Activated CD8-positive, alpha-beta memory T cell treated with anti-CD3 and anti-CD28 coated beads, Interleukin-2, amount 10 ng/mL, durations not matched to agents 7 days and 5 days (primary cell): ENCODE measurements around the gene RTCA. TPM values are rescaled to one million over a fixed set of nuclear protein-coding genes. Genes with fewer than 3 reads are reported as not detected.
"Not testable (repeated sequence)": the region's sequence is repeated elsewhere in the genome, so short reads cannot be mapped to it uniquely, and the experiment has no call there.

ENCODE experiments used
- ATAC-seq: fragments of 150-1000 bp; cut with Tn5 transposase; one replicate; pipeline ENCODE4 v1.10.0; 2021; ENCODE audit warnings: moderate library complexity
- CTCF ChIA-PET: fragments of 350-600 bp; sonication (Branson Sonifier 250); formaldehyde crosslinking; loops from one replicate; lab custom pipeline; 2021; ENCODE audit warnings: antibody characterized with exemption; lab: Charles Lee
- DNase-seq: peaks from one replicate; pipeline ENCODE4 v3.0.0-alpha.2; 2020
- H3K27ac Mint-ChIP-seq: one replicate; pipeline ENCODE4 v1.8.0; 2021; ENCODE audit warnings: mild to moderate bottlenecking, mixed read lengths
- H3K27me3 Mint-ChIP-seq: one replicate; pipeline ENCODE4 v1.8.0; 2021; ENCODE audit warnings: mixed read lengths
- H3K36me3 Mint-ChIP-seq: one replicate; pipeline ENCODE4 v1.8.0; 2021; ENCODE audit warnings: mild to moderate bottlenecking, mixed read lengths
- H3K4me1 Mint-ChIP-seq: one replicate; pipeline ENCODE4 v1.8.0; 2021; ENCODE audit warnings: mixed read lengths
- H3K4me3 Mint-ChIP-seq: one replicate; pipeline ENCODE4 v1.8.0; 2021; ENCODE audit warnings: mild to moderate bottlenecking, moderate library complexity, mixed read lengths
- H3K9me3 Mint-ChIP-seq: one replicate; pipeline ENCODE4 v1.8.0; 2022; ENCODE audit warnings: low read depth, mixed read lengths
- total RNA-seq, 2 experiments: library from RNA; stranded (reverse); gene quantifications; one replicate each; pipeline ENCODE4 v1.2.3, GENCODE V29; 2021

The RTCA gene
- total RNA-seq: 10 to 100 TPM; 67.4 to 67.9 TPM

GRCh38 chr1:100265931-100266740 lies at the start of gene RTCA:
Gene RTCA (plus strand): TSS chr1:100266216. CDS start chr1:100266376, 160 bp downstream.
- peaks cover 50% of the 10 kb centered on the region for H3K36me3 Mint-ChIP-seq
- no peaks in the 10 kb centered on the region for H3K27me3 Mint-ChIP-seq
- ATAC-seq: peak; percentile 93
- peak; percentile 97 for DNase-seq
- peaks cover 37% of the 10 kb centered on the region for H3K4me1 Mint-ChIP-seq
- H3K9me3 Mint-ChIP-seq: no peaks in the 10 kb centered on the region
- peak within 1 kb of the TSS; percentile 96 for H3K27ac Mint-ChIP-seq
- peak within 1 kb of the TSS; percentile 94 for H3K4me3 Mint-ChIP-seq
- CTCF ChIA-PET: interaction anchor here (0.8 to 3.3 kb wide), 13 partner anchors 16 to 602 kb away, joined by 3 to 21 read pairs (median 3); partner anchors contain the start of genes CDC14A, DBT, FRRS1 and SASS6

DNA sequence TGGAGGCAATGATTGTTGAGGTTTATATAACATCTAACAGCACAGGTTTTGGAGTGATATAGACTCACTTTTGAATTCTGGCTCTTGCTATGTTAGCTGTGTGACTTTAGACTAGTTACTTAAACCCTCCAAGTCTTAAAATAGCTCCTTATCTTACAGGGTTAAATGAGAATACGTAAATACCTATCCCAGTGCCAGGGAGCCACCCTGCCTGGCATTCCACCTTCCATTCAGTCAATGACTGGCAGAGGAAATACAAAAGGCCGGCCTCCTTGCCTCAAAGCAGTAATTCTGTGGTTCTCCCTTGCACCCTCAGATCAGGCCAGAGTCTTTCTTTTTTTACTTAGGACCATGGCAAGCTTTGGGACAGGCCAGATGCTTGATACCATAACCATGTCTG lies 48.2 kb upstream of the RTCA start:
- no peak for ATAC-seq
- CTCF ChIA-PET: interaction anchor here (1.2 kb wide), 1 partner anchor 87 kb away, joined by 3 read pairs; no protein-coding TSS in a partner anchor
- no peak for DNase-seq
- H3K4me3 Mint-ChIP-seq: no peak overlapping the region
- H3K9me3 Mint-ChIP-seq: no peaks in the 10 kb centered on the region
- H3K4me1 Mint-ChIP-seq: peaks cover 7% of the 10 kb centered on the region
- no peak overlapping the region for H3K27ac Mint-ChIP-seq
- no peaks in the 10 kb centered on the region for H3K27me3 Mint-ChIP-seq
- peaks cover 38% of the 10 kb centered on the region for H3K36me3 Mint-ChIP-seq

DNA sequence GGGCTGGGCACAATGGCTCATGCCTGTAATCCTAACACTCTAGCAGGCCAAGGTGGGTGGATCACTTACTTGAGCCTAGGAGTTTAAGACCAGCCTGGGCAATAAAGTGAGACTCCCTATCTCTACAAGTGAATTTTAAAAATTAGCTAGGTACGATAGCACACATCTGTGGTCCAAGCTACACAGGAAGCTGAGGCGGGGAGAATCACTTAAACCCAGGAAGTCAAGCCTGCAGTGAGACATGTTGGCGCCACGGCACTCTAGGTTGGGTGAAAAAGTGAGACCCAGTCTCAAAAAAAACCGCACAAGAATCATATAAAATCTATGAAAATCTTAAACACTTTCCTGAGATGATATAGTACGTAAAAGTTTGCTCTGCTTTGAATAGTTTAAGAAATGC lies 46.6 kb upstream of the RTCA start:
- Mint-ChIP-seq H3K4me1 (peaks cover 11% of the 10 kb centered on the region), H3K9me3 (no peaks in the 10 kb centered on the region), H3K36me3 (peaks cover 38% of the 10 kb centered on the region), H3K4me3 (no peak overlapping the region), H3K27ac (no peak overlapping the region), H3K27me3 (no peaks in the 10 kb centered on the region)
- CTCF ChIA-PET: interaction anchor here (1.0 kb wide), 1 partner anchor 47 kb away, joined by 3 read pairs; no protein-coding TSS in a partner anchor
- ATAC-seq (no peak), DNase-seq (no peak)

DNA sequence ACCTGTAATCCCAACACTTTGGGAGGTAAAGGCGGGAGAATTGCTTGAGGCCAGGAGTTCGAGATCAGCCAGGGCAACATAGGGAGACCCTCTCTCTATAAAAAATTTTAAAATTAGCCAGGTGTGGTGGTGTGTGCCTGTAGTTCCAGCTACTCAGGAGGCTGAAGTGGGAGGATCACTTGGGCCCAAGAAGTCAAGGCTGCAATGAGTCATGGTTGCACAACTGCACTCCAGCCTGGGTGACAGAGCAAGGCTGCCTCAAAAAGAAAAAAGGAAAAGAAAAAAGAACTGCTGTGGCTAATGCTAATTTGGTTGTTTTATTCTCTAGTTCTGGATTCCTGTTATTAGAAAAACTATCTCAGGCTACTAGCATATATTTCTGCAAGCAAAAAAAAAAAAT lies 46.1 kb upstream of the RTCA start:
- no peak for ATAC-seq
- peaks cover 37% of the 10 kb centered on the region for H3K36me3 Mint-ChIP-seq
- H3K27me3 Mint-ChIP-seq: no peaks in the 10 kb centered on the region
- CTCF ChIA-PET: no interaction called here
- H3K27ac Mint-ChIP-seq: no peak overlapping the region
- DNase-seq: no peak
- peaks cover 11% of the 10 kb centered on the region for H3K4me1 Mint-ChIP-seq
- no peaks in the 10 kb centered on the region for H3K9me3 Mint-ChIP-seq
- no peak overlapping the region for H3K4me3 Mint-ChIP-seq

DNA sequence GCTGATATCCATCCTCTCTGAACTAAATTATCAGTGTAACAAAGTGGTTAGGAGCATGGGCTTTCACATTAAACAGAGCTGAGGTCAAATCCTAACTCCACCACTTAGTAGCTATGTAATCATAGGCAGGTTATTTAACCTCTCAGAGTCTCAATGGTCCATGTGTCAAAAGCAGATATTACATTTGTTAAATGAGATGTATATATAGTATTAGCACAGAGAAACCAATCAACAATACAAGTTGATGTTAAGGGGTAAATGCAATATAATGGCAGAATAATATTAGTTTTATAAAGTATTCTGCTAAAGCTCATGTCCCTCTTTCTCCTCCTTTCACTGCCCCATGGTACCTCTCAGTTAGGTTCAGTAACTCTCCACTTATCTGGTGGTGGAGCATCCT lies 43.6 kb upstream of the RTCA start:
- ATAC-seq: no peak
- Mint-ChIP-seq H3K27ac (no peak overlapping the region), H3K4me3 (no peak overlapping the region), H3K9me3 (no peaks in the 10 kb centered on the region), H3K4me1 (peaks cover 11% of the 10 kb centered on the region), H3K27me3 (no peaks in the 10 kb centered on the region), H3K36me3 (peaks cover 33% of the 10 kb centered on the region)
- CTCF ChIA-PET: interaction anchor here (1.6 kb wide), 1 partner anchor 28 kb away, joined by 3 read pairs; the partner anchor contains the start of gene DBT
- DNase-seq: no peak

DNA sequence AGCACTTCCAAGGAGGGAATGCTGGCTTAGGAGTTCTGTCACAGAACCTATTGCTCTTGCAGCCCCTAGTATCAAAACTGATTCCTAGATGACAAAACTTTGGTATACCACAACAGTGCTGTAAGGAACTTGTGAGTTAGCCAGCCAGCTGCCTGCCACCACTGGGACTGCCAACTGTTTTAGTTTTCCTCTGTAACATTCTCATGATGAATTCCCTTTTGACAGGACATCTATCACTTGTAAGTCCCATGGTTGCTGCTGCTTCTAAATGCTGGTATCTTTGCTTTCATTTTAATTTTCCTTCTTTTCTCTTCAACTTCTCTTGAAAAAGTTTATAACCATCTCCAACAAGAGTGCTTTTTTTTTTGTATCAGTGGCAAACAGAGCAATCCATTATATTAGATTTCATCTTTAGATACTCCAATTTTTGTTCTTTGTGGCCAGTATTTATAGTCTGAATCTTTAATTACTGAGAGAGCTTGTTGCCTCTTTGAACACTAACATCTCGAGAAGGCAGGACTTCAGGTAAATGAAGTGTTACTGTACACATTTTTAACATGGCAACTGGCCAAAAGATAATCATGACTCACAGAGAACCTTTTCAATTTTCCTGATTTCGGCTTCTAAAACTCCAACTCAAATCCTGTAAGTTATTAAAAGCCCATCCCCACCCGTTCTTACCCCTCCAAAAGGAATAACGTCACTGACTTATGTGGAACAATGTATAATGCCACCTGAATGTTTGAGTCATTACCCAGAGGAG lies 36.2 kb upstream of the RTCA start:
- ATAC-seq: no peak
- Mint-ChIP-seq H3K4me1 (peaks cover 9% of the 10 kb centered on the region), H3K36me3 (peaks cover 37% of the 10 kb centered on the region), H3K27ac (no peak overlapping the region), H3K9me3 (no peaks in the 10 kb centered on the region), H3K4me3 (no peak overlapping the region), H3K27me3 (no peaks in the 10 kb centered on the region)
- no peak for DNase-seq
- CTCF ChIA-PET: no interaction called here

- no peaks in the 10 kb centered on the region for H3K27me3 Mint-ChIP-seq
- peak; percentile 67 for ATAC-seq
- H3K4me3 Mint-ChIP-seq: no peak overlapping the region
- no peak overlapping the region for H3K27ac Mint-ChIP-seq
- no peak for DNase-seq
- H3K9me3 Mint-ChIP-seq: no peaks in the 10 kb centered on the region
- CTCF ChIA-PET: no interaction called here
- H3K4me1 Mint-ChIP-seq: peaks cover 9% of the 10 kb centered on the region
- H3K36me3 Mint-ChIP-seq: peaks cover 37% of the 10 kb centered on the region
Measured at GRCh38 chr1:100230765-100231164, 35.3 kb upstream of the RTCA start.

- no peaks in the 10 kb centered on the region for H3K27me3 Mint-ChIP-seq
- peaks cover 39% of the 10 kb centered on the region for H3K36me3 Mint-ChIP-seq
- ATAC-seq (no peak), DNase-seq (no peak)
- no peaks in the 10 kb centered on the region for H3K9me3 Mint-ChIP-seq
- H3K4me1 Mint-ChIP-seq: peaks cover 9% of the 10 kb centered on the region
- no peak overlapping the region for H3K27ac Mint-ChIP-seq
- CTCF ChIA-PET: no interaction called here
- H3K4me3 Mint-ChIP-seq: no peak overlapping the region
Measured at GRCh38 chr1:100231721-100232120, 34.3 kb upstream of the RTCA start.

DNA sequence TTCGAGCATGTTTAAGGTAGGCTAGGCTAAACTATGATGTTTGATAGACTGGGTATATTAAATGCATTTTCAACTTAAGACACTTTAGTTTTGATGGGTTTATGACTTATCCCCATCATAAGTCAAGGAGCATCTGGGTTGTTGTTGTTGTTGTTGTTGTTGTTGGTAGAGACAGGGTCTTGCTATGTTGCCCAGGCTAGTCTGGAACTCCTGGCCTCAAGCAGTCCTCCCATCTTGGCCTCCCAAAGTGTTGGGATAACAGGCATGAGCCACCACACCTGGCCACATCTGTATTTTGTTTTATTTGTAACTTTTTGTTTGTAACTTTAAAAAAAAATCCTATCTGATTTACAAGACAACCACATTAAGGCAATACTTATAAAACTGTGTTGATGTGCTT lies 33.9 kb upstream of the RTCA start:
- ATAC-seq (no peak), DNase-seq (no peak)
- no peaks in the 10 kb centered on the region for H3K27me3 Mint-ChIP-seq
- H3K36me3 Mint-ChIP-seq: peaks cover 43% of the 10 kb centered on the region
- H3K4me3 Mint-ChIP-seq: no peak overlapping the region
- no peaks in the 10 kb centered on the region for H3K9me3 Mint-ChIP-seq
- no peak overlapping the region for H3K27ac Mint-ChIP-seq
- H3K4me1 Mint-ChIP-seq: peaks cover 9% of the 10 kb centered on the region
- CTCF ChIA-PET: no interaction called here

DNA sequence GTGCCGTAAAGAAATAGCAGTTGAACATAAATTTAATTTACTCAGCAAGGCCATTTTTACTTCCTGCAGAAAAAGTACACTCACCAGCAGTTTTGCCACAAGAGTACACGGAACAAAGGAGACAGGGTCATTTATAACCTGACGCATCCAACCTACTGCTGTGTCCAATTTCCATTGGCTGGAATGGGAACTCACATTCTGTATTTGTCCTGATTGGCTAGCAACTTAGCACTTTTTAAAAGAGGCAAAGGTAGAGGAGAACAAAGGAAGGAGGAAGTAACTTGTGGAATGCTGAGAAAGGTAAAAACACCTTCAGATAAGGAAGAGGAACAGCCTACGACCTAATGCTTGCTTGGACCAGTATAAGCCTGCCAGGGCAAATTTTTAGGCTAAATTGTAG lies 32.5 kb upstream of the RTCA start:
- H3K4me3 Mint-ChIP-seq, CTCF ChIA-PET, H3K27me3 Mint-ChIP-seq, ATAC-seq, H3K9me3 Mint-ChIP-seq, H3K4me1 Mint-ChIP-seq, H3K27ac Mint-ChIP-seq, DNase-seq: not testable (repeated sequence)
- H3K36me3 Mint-ChIP-seq: peaks cover 42% of the 10 kb centered on the region

DNA sequence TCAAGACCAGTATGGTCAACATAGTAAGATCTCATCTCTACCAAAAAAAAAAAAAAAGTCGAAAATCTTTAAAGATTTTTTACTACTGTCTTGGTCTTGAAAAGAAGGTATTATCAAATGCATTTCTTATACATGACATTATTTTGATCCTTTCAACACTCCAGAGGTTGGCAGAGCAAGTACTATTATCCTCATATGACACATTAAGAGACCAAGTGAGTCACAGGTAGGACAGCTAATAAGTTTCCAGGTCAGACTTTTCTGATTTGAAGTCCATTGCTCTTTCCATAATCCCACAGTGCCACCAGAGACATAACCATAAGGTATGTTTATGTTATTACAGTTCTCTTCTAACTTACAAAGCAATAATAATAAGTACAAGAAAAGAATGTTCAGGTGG lies 31.6 kb upstream of the RTCA start:
- DNase-seq: no peak
- no peak overlapping the region for H3K4me3 Mint-ChIP-seq
- no peaks in the 10 kb centered on the region for H3K9me3 Mint-ChIP-seq
- no peak overlapping the region for H3K27ac Mint-ChIP-seq
- no peaks in the 10 kb centered on the region for H3K27me3 Mint-ChIP-seq
- H3K36me3 Mint-ChIP-seq: peaks cover 49% of the 10 kb centered on the region
- CTCF ChIA-PET: no interaction called here
- H3K4me1 Mint-ChIP-seq: peaks cover 9% of the 10 kb centered on the region
- no peak for ATAC-seq

GRCh38 chr1:100237091-100237490 lies 28.9 kb upstream of the RTCA start:
- ATAC-seq (no peak), DNase-seq (no peak)
- Mint-ChIP-seq H3K27ac (no peak overlapping the region), H3K4me3 (no peak overlapping the region), H3K36me3 (peaks cover 43% of the 10 kb centered on the region), H3K9me3 (no peaks in the 10 kb centered on the region), H3K27me3 (no peaks in the 10 kb centered on the region), H3K4me1 (no peaks in the 10 kb centered on the region)
- CTCF ChIA-PET: interaction anchor here (1.5 kb wide), 1 partner anchor 84 kb away, joined by 6 read pairs; no protein-coding TSS in a partner anchor

GRCh38 chr1:100239961-100240360 lies 26.1 kb upstream of the RTCA start:
- Mint-ChIP-seq H3K4me1 (peaks cover 3% of the 10 kb centered on the region), H3K4me3 (no peak overlapping the region), H3K36me3 (peaks cover 25% of the 10 kb centered on the region), H3K27ac (no peak overlapping the region), H3K9me3 (no peaks in the 10 kb centered on the region), H3K27me3 (no peaks in the 10 kb centered on the region)
- DNase-seq (no peak), ATAC-seq (no peak)
- CTCF ChIA-PET: no interaction called here
